ENCODE data around the gene NSMF.

Gene NSMF

DNA sequence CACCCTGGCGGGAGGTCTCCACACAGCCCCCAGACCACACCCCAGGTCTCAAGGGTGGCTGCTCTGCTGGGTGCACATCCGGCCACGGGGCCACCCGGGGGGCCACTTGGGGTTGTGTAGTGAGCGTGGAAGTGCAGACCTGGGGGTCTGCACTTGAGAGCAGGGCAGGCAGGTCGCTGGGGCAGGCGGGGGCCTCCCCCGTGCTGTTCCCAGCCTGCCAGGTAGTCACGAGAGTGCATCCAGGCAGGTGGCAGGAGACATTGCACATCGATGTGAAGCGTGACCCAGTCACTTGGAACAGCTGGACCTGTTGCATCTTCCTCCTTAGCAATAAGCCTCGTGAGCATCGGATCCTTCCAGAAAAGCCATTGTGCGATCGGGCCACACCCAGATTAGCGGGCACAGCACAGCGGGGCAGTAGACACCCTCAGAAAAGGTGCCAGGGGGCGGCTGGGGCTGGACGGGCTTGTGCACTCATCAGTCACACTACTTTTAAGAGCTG, 13.2 kb downstream of the NSMF start:
- DNase-seq (ENCODE audit: low spot score) = no peak

GRCh38 chr9:137445275-137445807, 13.8 kb downstream of the NSMF start:
- peak; percentile 83 for DNase-seq (ENCODE audit: low spot score)

GRCh38 chr9:137444106-137444790, 14.9 kb downstream of the NSMF start:
- no peak for DNase-seq (ENCODE audit: low spot score)

DNA sequence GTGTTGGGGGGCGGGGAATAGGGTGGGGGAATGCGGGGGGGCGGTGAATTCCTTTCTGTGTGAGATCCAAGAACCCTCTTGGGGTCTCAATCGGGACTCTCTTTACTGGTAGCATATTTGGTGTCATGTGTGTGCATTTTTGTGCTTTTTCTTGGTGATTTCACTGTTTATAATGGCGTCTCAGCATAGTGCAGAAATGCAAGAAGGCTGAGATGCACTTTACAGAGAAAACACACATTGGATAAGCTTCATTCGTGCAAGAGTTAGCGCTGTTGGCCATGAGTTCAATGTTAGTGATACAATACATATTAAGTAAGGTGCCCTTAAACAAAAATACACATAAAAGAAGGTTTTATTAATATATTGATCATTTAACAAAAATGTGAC, 17.2 kb downstream of the NSMF start:
- no peak for DNase-seq (ENCODE audit: low spot score)

- DNase-seq (ENCODE audit: low spot score) = no peak
Observed at GRCh38 chr9:137441289-137441934, 17.7 kb downstream of the NSMF start, which contains the start of gene ENTPD8. ENTPD8 (minus strand) TSS chr9:137441357; CDS start chr9:137438285, 3,072 bp downstream.

DNA sequence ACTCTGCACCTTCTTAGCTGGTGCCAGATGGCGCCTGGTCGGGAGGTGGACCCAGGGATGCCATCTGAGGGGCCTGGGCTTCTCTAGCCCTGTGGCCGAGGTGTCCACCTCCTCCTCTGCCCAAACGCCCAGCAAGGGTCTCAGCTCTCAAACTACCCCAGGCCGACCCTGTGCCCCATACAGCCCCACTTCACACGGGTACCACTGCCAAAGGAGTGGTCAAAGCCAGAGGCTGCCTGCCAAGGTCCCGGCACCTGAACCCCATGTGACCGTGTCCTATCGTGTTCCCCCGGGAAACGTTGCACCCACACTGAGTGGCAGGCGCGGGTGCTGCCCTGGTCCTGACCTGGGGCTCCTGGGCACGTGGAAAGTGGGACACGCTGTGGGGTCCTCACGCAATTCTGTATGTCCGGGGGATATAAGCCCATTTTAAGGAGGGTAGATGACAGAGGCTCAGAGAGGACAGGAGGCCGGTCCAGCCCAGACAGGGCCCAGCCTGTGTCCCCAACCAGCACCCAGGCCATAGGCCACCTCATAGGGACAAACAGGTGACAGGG, 19.9 kb downstream of the NSMF start:
- DNase-seq (ENCODE audit: low spot score) = no peak

GRCh38 chr9:137438591-137439157, 20.5 kb downstream of the NSMF start:
- DNase-seq (ENCODE audit: low spot score) = no peak

DNA sequence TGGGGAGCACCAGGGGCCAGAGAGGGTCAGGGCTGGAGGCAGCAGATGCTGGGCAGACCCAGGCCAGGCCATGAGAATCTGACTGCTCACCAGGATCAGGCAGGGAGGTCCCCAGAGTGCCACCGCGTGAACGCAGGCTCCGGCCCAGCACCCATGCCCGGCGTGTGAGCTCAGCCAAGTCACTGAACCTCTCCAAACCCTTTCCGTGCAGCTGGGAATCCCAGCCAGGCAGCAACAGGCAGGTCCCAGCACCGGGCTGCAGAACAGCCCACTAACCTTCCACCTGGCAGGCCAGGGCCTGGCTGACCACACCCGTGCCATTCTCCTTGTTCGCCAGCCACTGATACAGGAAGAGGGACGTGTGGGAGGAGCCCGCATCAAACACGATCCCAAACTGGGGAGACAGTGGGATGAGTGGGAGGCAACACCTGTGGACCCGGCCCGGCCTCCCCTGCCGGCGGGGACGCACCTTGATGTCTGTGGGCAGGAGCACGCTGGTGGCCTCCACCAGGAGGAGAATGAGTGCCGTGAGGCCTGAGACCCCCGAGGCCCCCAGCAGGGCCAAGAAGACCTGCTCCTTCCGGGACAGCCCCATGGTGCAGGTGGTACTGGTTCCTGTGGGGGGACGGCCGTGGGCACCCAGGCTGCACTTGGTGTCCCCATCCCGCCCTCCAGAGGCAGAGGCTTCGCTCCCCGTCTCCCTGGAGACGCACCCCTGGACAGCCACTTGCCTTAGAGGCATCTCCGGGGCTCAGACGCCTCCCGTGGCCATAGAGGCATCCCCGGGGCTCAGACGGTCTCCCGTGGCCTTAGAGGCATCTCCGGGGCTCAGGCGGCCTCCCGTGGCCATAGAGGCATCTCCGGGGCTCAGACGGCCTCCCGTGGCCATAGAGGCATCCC, 21.2 kb downstream of the NSMF start:
- DNase-seq (ENCODE audit: low spot score) = no peak

GRCh38 chr9:137436761-137437600, 22.2 kb downstream of the NSMF start:
- DNase-seq (ENCODE audit: low spot score) = no peak

GRCh38 chr9:137435980-137436760, 23.0 kb downstream of the NSMF start:
- DNase-seq (ENCODE audit: low spot score) = no peak

DNA sequence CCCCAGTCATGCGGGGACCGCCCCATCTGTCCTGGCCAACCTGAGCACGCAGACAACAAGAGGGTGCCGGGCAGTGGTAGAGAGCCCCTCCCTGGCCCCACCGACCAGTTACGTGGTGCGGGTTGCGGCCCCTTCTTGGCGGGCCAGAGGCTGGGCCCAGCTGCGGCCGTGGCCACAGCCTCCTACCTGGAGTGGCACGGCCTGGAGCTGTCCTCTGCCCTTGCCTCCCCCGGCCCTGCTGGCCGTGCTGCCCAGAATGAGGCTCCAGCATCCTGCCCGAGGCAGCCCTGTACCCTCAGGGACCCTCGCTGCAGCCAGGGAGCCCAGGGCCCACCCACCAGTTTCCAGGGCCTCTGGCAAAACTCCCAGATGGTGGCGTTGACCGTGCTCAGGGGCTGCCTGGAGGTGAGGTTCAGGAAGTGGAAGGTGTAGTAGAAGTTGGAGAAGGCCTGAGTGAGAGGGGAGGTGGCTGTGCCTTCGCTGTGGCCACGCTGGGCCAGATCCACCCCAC, 23.7 kb downstream of the NSMF start:
- no peak for DNase-seq (ENCODE audit: low spot score)

- DNase-seq (ENCODE audit: low spot score) = no peak
Observed at GRCh38 chr9:137434498-137435380, 24.4 kb downstream of the NSMF start.

- no peak for DNase-seq (ENCODE audit: low spot score)
Observed at GRCh38 chr9:137433916-137434431, 25.2 kb downstream of the NSMF start.

GRCh38 chr9:137433349-137433915, 25.7 kb downstream of the NSMF start:
- DNase-seq (ENCODE audit: low spot score) = no peak

GRCh38 chr9:137432687-137433348, 26.3 kb downstream of the NSMF start:
- DNase-seq (ENCODE audit: low spot score) = no peak

DNA sequence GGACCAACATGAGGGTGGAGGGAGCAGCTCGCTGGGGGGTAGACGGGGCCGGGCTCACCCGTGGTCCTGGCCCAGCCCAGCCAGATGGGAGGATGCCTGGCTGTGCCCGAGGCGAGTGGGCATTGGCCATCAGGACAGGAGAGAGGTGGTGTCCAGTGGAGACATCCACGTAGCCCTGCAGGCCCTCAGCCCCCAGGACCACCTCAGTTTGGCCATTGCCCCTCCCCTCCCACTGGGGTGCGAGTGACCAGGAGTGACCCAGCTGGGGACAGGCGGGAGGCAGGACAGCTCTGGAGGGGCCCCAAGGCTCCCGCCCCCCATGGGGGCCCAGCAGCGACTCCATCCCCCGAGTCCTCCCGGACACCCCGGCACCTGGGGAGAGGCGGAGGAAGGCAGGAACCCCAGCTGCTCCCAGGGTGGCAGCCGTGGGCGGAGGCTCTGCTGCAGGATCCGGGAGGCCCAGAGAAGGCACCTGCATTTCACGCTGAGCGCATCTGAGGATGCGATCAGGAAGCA, 27.7 kb downstream of the NSMF start:
- DNase-seq (ENCODE audit: low spot score) = no peak

DNA sequence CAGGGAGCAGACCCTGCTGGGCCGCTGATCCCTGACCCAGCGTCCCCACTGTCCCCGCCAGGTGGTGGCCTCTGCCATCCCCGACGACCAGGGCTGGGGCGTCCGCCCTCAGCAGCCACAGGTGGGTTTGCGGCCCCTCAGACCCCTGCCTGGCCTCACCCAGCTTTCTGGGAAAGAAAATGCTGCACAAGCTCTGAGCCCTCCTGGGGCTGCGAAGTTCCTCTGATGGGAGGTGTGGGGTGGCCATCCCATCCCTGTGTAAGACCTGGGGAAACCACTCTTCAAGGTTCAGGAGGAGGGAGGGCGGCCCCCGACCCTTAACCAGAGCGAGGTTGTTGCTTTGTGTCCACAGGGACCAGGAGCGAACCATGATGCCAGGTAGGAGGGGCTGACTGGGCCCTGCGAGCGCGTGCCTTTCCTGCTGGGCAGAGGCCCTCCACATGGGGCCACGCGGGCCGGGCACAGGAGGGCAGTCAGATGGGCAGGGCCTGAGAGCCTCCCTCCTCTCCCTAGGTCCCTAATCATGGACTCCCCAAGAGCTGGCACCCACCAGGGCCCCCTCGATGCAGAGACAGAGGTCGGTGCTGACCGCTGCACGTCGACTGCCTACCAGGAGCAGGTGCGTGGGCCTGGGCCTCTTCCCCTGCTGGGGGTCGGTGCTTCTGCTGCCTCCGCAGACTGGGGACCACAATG, 28.3 kb downstream of the NSMF start:
- no peak for DNase-seq (ENCODE audit: low spot score)

Data from hematopoietic multipotent progenitor cell treated with erythropoietin and hydrocortisone succinate and interleukin-3 and kit ligand, for 17 days (in vitro differentiated cells).